ENCODE data around the gene FAF1.

DNA sequence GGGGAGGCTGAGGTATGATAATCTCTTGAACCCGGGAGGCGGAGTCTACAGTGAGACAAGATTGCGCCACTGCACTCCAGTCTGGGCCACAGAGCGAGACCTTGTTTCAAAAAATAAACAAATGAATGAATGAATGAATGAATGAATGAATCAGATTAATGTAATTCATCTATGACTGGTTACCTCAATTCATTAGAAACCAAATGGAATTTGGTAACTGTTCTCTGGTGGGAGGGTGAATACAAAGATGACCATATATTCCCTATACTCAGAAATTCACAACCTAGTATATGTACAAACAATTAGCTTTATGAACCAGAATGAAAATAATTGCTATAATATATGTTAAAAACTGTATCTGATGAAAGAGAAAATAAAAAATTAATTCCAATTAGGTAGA lies 80.9 kb downstream of the FAF1 start:
- TF ChIP-seq CTCF (IDR thresholded peaks at IDR 0.05; ENCODE audit: low read depth, low read length, poor library complexity, severe bottlenecking) (no peak), EZH2phosphoT487 (IDR thresholded peaks at IDR 0.05; ENCODE audit: borderline replicate concordance, low read length) (no peak)

All from DOHH2 (cell line).